HG02852 (cell line): ENCODE measurements around the gene DUSP28.
A peak's percentile ranks its signal among the peaks of the same experiment; 100 is the strongest.

ENCODE experiments used
- ATAC-seq: cut with Tn5 transposase; IDR thresholded peaks from one replicate; pipeline ENCODE4 v1.9.1; 2021; ENCODE audit warnings: mild to moderate bottlenecking, moderate library complexity; ENCODE audit not compliant: unreplicated experiment

Gene DUSP28

DNA sequence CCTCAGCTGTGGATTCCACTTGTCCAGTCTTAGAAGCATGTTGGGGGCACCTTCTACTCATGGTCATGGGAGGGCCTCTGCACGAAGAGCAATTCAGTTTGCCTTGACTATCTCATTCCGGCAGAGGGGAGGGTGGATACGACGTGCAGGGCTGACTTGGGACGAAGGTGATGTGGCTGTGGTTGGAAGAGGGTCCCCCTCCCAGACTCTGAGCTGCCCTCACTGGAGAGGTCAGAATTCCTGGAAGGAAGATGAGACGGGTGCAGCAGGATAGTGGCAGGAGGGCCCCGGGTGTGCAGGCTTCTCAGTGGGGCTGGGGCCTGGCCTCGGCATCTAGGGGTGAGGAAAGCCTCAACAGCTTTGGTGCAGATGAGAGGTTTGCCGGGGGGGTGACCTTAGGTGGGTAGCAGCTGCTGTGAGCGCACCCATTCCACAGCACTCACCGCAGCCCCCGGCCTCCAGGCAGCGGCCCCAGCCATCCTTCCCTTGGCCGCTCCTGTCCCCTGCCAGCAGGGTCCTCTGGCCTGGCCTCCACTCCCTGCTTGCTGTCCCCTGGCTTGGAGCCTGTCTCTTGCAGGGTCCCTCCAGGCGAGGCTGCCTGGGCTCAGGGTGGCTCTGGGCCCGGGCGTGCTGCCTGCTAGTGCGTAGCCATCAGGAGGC, 11.3 kb downstream of the DUSP28 start:
- ATAC-seq, result no peak

DNA sequence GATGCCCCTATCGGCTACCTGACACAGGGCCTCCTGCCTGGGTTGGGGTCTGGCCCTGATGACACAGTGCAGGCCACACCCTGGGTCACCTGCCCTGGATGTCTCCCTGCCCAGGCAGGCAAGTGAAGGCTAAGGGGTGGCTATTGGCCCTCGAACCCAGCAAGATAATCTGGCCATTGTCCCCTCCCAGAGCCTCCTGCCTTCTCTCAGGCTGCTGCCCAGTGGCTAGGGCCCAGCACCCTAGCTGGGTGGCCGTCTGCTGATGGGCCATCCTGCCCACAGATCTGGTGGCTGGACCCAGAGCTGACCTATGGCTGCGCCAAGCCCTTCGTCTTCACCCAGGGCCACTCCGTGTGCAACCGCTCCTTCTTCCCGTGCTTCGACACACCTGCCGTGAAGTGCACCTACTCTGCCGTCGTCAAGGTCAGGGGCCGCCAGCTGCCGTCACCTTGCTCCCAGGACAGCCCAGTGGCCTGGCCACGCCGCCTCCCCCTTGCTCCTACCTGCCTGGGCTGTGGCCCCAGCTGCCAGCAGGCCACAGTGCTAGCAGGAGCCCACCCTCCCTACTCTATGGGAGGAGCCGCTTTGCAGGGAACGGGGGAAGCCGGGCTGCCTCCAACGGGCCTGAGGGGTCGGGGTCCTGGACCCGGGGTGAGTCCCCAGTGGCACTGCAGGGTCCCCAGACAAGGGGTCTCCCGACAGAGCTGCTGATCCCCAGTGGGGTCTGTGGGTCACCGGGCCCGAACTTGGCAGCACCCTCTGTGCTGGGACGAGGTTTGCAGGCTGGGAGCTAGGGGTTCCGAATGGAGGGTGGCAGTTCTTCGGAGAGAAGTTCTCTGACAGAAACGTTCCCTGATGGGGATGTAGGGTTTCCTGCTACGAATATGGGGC, 12.2 kb downstream of the DUSP28 start:
- ATAC-seq, result no peak

GRCh38 chr2:240573071-240573515, 12.9 kb downstream of the DUSP28 start:
- ATAC-seq, result no peak

- no peak for ATAC-seq
Measured at GRCh38 chr2:240573516-240574385, 13.6 kb downstream of the DUSP28 start.

DNA sequence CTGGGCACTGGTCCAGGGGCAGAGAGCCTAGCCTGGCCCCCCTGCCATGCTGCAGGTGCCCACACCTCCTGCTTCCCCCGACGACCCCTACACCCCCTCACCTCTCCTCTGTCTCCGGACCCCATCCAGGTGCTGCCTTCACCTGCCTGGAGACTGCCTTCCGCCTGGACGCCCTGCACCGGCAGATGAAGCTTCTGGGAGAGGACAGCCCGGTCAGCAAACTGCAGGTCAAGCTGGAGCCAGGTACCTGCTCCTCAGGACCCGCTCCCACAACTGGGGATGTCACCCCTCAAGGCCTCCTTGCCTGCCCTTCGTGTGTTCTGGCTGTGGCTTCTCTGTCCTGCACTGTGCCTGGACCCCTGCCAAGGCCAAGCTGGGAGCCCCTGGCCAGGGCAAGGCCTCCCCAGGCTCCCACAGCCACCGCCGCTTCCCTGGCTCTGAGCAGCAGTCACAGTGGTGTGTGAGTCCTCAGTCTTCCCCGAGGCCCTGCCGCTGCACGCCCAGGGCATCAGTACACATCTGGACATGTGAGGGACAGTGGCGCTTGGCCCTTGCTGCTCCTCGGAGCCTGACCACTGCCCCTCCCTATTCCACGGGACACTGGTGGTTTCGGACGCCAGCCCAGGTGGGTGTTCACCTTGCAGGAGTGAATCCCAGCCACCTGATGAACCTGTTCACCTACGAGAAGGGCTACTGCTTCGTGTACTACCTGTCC, 14.4 kb downstream of the DUSP28 start:
- no peak for ATAC-seq

DNA sequence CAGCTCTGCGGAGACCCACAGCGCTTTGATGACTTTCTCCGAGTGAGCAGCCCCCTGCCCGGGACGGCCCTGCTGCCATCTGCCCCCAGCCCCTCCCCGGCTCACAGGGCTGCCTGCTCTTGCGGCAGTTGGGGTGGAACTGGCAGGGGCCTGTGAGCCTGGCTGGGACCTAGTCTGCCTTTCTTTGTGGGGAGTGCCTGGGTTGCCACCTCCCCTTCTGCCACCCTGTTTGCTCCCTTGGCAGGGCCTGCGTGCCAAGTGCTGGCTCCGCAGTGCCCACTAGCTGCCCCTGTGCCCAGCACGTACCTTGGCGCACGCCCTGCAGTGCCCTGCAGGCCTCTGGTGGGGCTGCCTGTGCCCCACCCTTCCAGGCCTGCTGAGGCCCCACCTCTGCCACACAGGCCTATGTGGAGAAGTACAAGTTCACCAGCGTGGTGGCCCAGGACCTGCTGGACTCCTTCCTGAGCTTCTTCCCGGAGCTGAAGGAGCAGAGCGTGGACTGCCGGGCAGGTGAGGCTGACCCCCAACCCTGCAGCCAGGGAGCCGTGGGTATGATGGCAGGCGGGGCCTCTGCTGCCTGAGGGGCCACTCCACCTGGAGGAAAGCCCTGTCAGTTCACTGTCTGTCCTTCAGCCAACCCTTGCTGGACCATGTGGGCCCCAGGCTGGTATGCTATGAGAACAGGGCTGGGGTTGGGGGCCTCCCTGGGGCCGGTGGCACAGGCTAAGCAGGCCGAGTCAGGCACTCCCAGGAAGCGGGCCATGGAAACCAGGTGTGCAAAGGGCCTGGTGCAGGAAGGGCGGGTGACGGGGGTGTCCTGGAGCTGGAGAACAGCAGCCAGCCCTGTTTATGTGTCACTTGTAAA, 15.2 kb downstream of the DUSP28 start:
- ATAC-seq, result no peak

- ATAC-seq, result no peak
Measured at GRCh38 chr2:240576036-240576435, 15.9 kb downstream of the DUSP28 start.

- no peak for ATAC-seq
Measured at GRCh38 chr2:240576436-240577205, 16.5 kb downstream of the DUSP28 start.

- ATAC-seq, result no peak
Measured at GRCh38 chr2:240577281-240578109, 17.3 kb downstream of the DUSP28 start.

- no peak for ATAC-seq
Measured at GRCh38 chr2:240578110-240578450, 17.9 kb downstream of the DUSP28 start.

DNA sequence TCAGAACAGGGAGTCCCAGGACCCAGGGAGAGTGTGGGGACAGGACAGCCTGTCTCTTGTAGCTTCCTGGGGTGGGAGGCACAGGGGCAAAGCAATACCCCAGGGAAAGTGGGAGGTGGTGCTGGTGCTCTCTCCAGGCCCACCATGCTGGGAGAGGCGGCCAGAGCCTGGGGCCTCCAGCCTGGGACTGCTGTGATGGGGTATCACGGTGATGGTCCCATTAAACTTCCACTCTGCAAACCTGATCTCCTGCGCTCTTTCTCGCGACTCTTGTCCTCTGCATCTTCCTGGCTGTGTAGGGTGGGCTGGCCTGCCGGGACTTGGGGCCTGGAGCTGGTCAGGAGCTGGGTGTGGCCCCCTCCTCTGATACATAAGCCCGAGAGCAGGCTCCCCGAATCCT, 18.3 kb downstream of the DUSP28 start:
- ATAC-seq, result no peak

DNA sequence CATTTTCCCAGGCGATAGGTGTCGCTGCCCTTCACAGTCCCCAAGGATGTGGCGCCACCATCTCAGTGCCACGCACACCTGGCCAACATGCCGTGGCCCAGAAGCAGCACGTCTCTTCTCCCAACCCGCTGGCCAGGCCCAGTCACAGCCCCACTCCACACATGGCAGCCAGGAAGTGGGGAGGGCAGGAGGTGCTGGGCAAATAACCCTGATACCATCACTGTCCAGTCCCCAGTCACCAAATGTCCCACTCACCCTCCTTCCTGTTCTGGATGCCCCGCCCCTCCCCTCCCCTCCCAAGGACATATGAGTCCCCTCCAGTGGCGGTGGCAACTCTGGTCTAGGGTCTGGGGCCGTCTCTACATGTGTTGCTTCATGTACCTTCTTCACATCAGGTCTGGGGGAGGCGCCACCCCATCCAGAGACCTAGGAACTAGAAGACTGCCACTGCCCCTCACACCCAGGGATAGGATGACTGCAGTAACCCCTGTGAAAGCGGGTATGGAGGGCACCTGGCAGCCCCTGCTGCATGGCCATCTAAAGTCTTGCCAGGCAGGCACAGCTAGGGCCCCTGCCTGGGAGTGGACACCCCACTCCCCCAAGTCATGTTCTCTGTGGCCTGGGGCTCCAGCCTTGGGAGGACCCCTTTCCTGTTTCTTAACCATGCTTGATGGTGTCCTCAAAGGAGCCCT, 19.1 kb downstream of the DUSP28 start:
- peak; percentile 21 for ATAC-seq

- peak; percentile 42 for ATAC-seq
Measured at GRCh38 chr2:240579771-240580614, 19.8 kb downstream of the DUSP28 start.

DNA sequence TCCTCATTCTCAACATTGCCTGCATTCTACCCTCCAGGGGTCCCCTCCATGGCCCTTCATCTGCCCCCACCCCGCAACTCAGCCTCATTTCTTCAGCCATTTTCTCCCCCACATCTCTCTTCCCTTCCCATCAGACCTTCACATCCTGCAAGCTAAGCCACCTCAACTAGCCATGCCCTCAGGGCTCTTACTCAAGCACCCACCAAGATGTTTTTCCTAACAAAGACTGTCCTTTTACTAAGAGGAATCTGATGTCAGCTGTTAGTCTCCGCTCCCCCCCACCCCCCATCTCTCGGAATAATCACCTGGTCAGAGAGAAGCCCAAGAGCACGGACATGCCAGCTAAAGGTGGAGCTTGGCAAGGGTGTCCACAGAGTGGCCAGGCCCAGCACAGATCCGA, 21.7 kb downstream of the DUSP28 start:
- ATAC-seq, result no peak

DNA sequence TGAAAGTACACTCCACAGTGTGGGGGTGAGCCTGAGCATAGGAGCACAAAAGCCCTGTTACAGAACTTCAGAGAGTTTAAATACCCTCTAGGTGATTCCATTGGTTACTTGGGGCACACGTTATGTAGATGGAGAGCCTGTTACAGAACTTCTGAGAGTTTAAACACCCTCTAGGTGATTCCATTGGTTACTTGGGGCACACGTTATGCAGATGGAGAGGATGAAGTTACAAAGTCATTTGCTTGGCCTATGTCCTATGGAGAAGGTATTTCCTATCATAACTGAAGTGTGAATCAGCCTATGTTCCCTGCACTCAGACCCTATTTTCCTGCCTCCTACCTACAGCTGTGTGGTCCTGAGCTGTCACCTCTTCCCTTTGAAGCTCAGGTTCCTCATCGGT, 22.6 kb downstream of the DUSP28 start:
- no peak for ATAC-seq

GRCh38 chr2:240583774-240584173, 23.6 kb downstream of the DUSP28 start:
- no peak for ATAC-seq
